Activated CD8-positive, alpha-beta memory T cell treated with anti-CD3 and anti-CD28 coated beads, Interleukin-2, amount 50 U/mL, for 48 hours (primary cell): ENCODE results near the gene PANK4.

Experiments
- DNase-seq: peaks from one replicate; pipeline ENCODE4 v3.0.0-alpha.2; 2020

Gene PANK4

GRCh38 chr1:2544093-2544874 is 17.9 kb upstream of the PANK4 start:
- no peak for DNase-seq

- DNase-seq, result no peak
Observed at GRCh38 chr1:2543543-2544092, 17.2 kb upstream of the PANK4 start.

GRCh38 chr1:2542246-2542915 is 16.0 kb upstream of the PANK4 start:
- no peak for DNase-seq

DNA sequence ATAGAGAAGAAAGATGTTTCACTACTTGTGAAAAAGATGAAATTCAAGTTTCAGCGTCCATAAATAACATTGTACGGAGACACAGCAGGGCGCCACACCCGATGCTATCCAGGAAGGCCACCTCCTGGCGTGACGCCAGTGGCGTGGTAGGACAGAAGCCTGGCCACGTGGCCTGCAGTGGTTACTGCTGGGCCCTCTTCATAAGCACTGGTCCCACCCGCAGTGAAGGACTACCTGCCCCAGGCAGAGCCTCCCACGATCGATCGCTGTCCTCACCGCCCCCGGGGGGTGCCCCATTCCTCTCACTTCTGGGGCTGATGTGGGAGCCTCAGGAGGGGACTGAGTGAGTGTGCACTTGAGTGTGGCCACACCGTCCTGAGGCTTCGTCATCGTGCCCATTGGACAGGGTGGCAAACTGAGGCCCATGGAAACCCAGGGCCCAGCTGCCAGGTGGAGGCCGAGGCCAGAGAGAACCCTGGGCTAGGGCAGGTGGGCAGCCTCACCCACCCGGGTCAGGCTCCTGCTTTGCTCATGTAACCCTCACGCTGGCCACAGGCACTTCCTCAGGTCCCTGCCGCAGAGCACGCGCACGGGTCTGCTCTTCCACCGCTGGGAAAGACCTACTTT is 15.3 kb upstream of the PANK4 start:
- no peak for DNase-seq

- DNase-seq, result no peak
Observed at GRCh38 chr1:2540816-2541492, 14.6 kb upstream of the PANK4 start.

DNA sequence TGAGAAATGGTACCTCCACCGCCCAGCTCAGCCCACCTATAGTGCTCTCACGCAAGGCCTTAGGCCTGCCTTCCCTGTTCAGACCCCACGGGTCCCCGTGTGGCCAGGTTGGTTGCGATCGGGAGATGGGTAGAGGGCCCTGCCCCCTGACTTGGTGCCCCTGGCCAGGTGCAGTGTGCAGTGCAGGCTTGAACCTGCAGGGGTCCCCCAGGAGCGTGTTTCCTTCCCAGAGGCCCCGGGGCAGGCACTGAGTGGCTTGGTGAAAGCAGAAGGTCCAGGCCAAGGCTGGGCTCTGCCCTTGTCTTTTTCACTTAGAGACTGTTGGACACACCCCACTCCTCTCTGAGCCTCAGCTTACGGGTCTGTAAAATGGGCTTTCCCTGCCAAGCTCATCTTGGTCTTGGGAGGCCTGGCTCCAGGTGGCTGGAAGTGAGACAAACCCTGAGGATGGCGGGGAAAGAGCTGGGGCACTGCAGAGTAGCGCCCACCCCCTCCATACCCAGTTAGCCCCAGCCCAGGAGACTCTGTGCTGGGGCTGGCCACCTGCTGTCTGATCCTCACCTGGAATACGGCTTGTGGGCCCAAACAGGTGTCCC is 13.0 kb upstream of the PANK4 start:
- peak; percentile 80 for DNase-seq

GRCh38 chr1:2538872-2539271 is 12.5 kb upstream of the PANK4 start:
- no peak for DNase-seq

- DNase-seq, result no peak
Observed at GRCh38 chr1:2538376-2538775, 12.0 kb upstream of the PANK4 start.

- no peak for DNase-seq
Observed at GRCh38 chr1:2537784-2538115, 11.4 kb upstream of the PANK4 start.

GRCh38 chr1:2535981-2536380 is 9.6 kb upstream of the PANK4 start:
- DNase-seq, result no peak

GRCh38 chr1:2535455-2535854 is 9.1 kb upstream of the PANK4 start:
- DNase-seq, result no peak

DNA sequence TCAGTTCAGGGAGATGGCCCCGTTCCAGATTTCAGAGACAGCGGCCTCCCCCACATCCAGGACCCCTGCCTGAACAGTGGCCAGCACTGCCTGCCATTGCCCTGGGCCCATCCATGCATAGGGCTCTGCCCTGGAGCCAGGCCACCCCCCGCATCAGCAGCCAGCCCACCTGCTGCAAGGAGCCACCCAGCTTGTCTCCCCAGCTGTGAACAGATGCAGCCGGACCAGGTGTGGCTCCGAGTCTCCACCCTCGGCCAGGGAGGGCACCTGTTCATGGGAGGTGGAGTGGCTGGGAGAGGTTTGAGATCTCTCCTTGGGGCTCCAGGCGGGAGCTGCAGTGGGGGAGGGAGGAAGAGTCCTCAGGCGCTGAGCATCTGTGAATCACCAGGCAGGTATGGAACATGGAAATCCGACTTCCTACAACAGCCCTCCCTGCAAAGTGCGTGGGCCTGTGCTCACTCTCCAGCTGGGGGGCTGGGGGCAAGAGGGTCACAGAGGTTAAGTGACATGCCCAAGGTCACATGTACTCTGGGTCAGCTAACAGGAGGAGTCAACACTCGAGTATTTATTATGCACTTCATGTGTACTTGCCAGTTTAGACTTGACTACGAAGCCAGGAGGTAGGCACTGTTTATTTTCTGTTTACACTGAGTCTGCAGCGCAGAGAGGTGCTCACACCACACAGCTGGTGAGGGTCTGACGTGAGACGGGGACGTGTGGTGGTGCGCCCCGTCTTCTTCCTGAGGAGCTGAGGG is 8.5 kb upstream of the PANK4 start:
- no peak for DNase-seq

GRCh38 chr1:2534315-2534686 is 7.9 kb upstream of the PANK4 start:
- DNase-seq, result no peak

- no peak for DNase-seq
Observed at GRCh38 chr1:2533365-2533764, 7.0 kb upstream of the PANK4 start.

DNA sequence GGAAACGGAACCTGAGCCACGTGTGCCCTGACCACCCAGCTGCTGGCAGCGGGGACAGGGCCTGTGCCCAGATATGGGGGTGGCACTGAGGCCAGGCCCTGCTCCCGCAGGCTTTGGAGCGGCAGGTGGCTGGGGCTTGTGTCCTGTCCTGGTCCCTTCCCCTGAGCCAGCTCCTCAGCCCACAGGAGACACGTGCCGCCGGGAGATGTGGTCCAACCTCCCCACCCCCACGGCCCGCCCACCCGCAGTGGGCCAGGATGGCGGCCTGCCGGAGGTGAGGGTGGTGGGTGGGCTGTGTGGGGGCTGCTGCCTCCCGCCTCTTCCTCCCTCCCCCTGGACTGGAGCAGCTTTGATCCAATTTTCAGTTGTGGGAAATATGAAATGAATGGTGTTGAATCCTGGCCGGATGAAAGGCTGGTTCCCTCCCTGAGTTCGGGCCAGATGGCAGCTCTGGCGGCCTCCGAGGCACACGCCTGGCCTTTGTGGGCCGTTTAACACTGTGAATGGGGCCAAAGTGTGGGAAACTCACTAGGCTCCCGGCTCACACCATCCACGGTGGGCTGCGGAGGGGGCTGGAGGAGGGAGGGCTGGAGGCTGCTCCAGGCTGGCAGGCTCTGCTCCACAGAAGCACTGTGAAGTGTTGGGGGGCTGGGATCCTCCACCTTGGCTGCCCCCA is 6.2 kb upstream of the PANK4 start:
- no peak for DNase-seq

GRCh38 chr1:2530513-2531361 is 4.3 kb upstream of the PANK4 start:
- DNase-seq, result no peak

- peak; percentile 54 for DNase-seq
Observed at GRCh38 chr1:2529784-2530512, 3.6 kb upstream of the PANK4 start, which contains the start of gene HES5. HES5 (minus strand) TSS chr1:2530263; CDS start chr1:2530164, 99 bp downstream.

- DNase-seq, result no peak
Observed at GRCh38 chr1:2528966-2529783, 2.8 kb upstream of the PANK4 start.

DNA sequence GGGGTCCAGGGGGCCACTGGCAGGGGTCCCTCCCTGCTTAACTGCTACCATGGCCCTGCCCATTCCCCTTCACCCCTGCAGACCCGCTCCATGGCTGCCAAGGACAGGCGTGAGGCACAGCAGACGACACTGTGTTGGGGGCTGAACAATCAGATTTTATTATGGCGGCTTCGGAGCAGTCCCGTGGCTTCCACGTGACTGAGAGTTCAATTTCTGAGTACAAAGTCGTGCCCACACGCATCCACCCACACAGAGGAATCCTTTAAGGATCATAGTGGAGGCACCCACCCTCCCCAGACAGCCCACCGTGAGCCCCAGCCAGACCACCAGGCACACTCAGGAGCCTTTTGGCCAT is 2.2 kb upstream of the PANK4 start:
- no peak for DNase-seq
